ENCODE measurements around the gene DUSP28.

DUSP28 gene

GRCh38 chr2:240594511-240595380 is 34.6 kb downstream of the DUSP28 start:
- H3K4me3 ChIP-seq (ENCODE audit: low read length), result no peak overlapping the region
- no peaks in the 10 kb centered on the region for H3K27me3 ChIP-seq (ENCODE audit: control insufficient read depth, insufficient read depth, low read length)
- H3K4me2 ChIP-seq (ENCODE audit: low read length), result no peak overlapping the region
- H3K9ac ChIP-seq (ENCODE audit: low read depth, low read length), result no peak overlapping the region
- peaks cover 26% of the 10 kb centered on the region for H3K36me3 ChIP-seq (ENCODE audit: insufficient read depth, low read length)
- H3K9me3 ChIP-seq (replicated peaks; ENCODE audit: low read length), result no peaks in the 10 kb centered on the region
- no peaks in the 10 kb centered on the region for H3K4me1 ChIP-seq (ENCODE audit: control insufficient read depth, insufficient read depth, low read length)

- Histone ChIP-seq H3K4me1 (ENCODE audit: control insufficient read depth, insufficient read depth, low read length) (no peaks in the 10 kb centered on the region), H3K9ac (ENCODE audit: low read depth, low read length) (no peak overlapping the region), H3K27me3 (ENCODE audit: control insufficient read depth, insufficient read depth, low read length) (no peaks in the 10 kb centered on the region), H3K9me3 (replicated peaks; ENCODE audit: low read length) (no peaks in the 10 kb centered on the region), H3K36me3 (ENCODE audit: insufficient read depth, low read length) (peaks cover 18% of the 10 kb centered on the region), H3K4me2 (ENCODE audit: low read length) (no peak overlapping the region), H3K4me3 (ENCODE audit: low read length) (no peak overlapping the region)
Observed at GRCh38 chr2:240595381-240596079, 35.4 kb downstream of the DUSP28 start.

GRCh38 chr2:240596080-240596460 is 35.9 kb downstream of the DUSP28 start:
- H3K9me3 ChIP-seq (replicated peaks; ENCODE audit: low read length), result no peaks in the 10 kb centered on the region
- no peaks in the 10 kb centered on the region for H3K4me1 ChIP-seq (ENCODE audit: control insufficient read depth, insufficient read depth, low read length)
- peaks cover 16% of the 10 kb centered on the region for H3K36me3 ChIP-seq (ENCODE audit: insufficient read depth, low read length)
- no peak overlapping the region for H3K9ac ChIP-seq (ENCODE audit: low read depth, low read length)
- no peak overlapping the region for H3K4me3 ChIP-seq (ENCODE audit: low read length)
- H3K27me3 ChIP-seq (ENCODE audit: control insufficient read depth, insufficient read depth, low read length), result no peaks in the 10 kb centered on the region
- H3K4me2 ChIP-seq (ENCODE audit: low read length), result no peak overlapping the region

GRCh38 chr2:240596491-240596931 is 36.4 kb downstream of the DUSP28 start:
- no peaks in the 10 kb centered on the region for H3K27me3 ChIP-seq (ENCODE audit: control insufficient read depth, insufficient read depth, low read length)
- H3K4me2 ChIP-seq (ENCODE audit: low read length), result no peak overlapping the region
- no peak overlapping the region for H3K9ac ChIP-seq (ENCODE audit: low read depth, low read length)
- H3K36me3 ChIP-seq (ENCODE audit: insufficient read depth, low read length), result peaks cover 16% of the 10 kb centered on the region
- no peaks in the 10 kb centered on the region for H3K9me3 ChIP-seq (replicated peaks; ENCODE audit: low read length)
- no peaks in the 10 kb centered on the region for H3K4me1 ChIP-seq (ENCODE audit: control insufficient read depth, insufficient read depth, low read length)
- no peak overlapping the region for H3K4me3 ChIP-seq (ENCODE audit: low read length)

GRCh38 chr2:240597054-240597418 is 36.9 kb downstream of the DUSP28 start:
- Histone ChIP-seq H3K9me3 (replicated peaks; ENCODE audit: low read length) (no peaks in the 10 kb centered on the region), H3K4me2 (ENCODE audit: low read length) (no peak overlapping the region), H3K4me1 (ENCODE audit: control insufficient read depth, insufficient read depth, low read length) (no peaks in the 10 kb centered on the region), H3K36me3 (ENCODE audit: insufficient read depth, low read length) (peaks cover 12% of the 10 kb centered on the region), H3K4me3 (ENCODE audit: low read length) (no peak overlapping the region), H3K9ac (ENCODE audit: low read depth, low read length) (no peak overlapping the region), H3K27me3 (ENCODE audit: control insufficient read depth, insufficient read depth, low read length) (no peaks in the 10 kb centered on the region)

- Histone ChIP-seq H3K4me1 (ENCODE audit: control insufficient read depth, insufficient read depth, low read length) (no peaks in the 10 kb centered on the region), H3K9me3 (replicated peaks; ENCODE audit: low read length) (no peaks in the 10 kb centered on the region), H3K27me3 (ENCODE audit: control insufficient read depth, insufficient read depth, low read length) (no peaks in the 10 kb centered on the region), H3K9ac (ENCODE audit: low read depth, low read length) (no peak overlapping the region), H3K4me2 (ENCODE audit: low read length) (no peak overlapping the region), H3K36me3 (ENCODE audit: insufficient read depth, low read length) (peaks cover 9% of the 10 kb centered on the region), H3K4me3 (ENCODE audit: low read length) (no peak overlapping the region)
Observed at GRCh38 chr2:240597419-240598181, 37.4 kb downstream of the DUSP28 start.

GRCh38 chr2:240598311-240598911 is 38.3 kb downstream of the DUSP28 start:
- H3K9ac ChIP-seq (ENCODE audit: low read depth, low read length), result no peak overlapping the region
- no peaks in the 10 kb centered on the region for H3K9me3 ChIP-seq (replicated peaks; ENCODE audit: low read length)
- H3K27me3 ChIP-seq (ENCODE audit: control insufficient read depth, insufficient read depth, low read length), result no peaks in the 10 kb centered on the region
- H3K4me3 ChIP-seq (ENCODE audit: low read length), result no peak overlapping the region
- H3K4me2 ChIP-seq (ENCODE audit: low read length), result no peak overlapping the region
- H3K36me3 ChIP-seq (ENCODE audit: insufficient read depth, low read length), result peaks cover 9% of the 10 kb centered on the region
- H3K4me1 ChIP-seq (ENCODE audit: control insufficient read depth, insufficient read depth, low read length), result no peaks in the 10 kb centered on the region

GRCh38 chr2:240599141-240599583 is 39.0 kb downstream of the DUSP28 start:
- Histone ChIP-seq H3K4me2 (ENCODE audit: low read length) (no peak overlapping the region), H3K36me3 (ENCODE audit: insufficient read depth, low read length) (peaks cover 9% of the 10 kb centered on the region), H3K9me3 (replicated peaks; ENCODE audit: low read length) (no peaks in the 10 kb centered on the region)

GRCh38 chr2:240600451-240600961 is 40.3 kb downstream of the DUSP28 start:
- H3K36me3 ChIP-seq (ENCODE audit: insufficient read depth, low read length), result peaks cover under 1% of the 10 kb centered on the region

More at GRCh38 chr2:240599141-240599583, 39.0 kb downstream of the DUSP28 start:
- no peaks in the 10 kb centered on the region for H3K4me1 ChIP-seq (ENCODE audit: control insufficient read depth, insufficient read depth, low read length)
- no peak overlapping the region for H3K4me3 ChIP-seq (ENCODE audit: low read length)
- H3K27me3 ChIP-seq (ENCODE audit: control insufficient read depth, insufficient read depth, low read length), result no peaks in the 10 kb centered on the region
- no peak overlapping the region for H3K9ac ChIP-seq (ENCODE audit: low read depth, low read length)

GRCh38 chr2:240601061-240601830 is 41.1 kb downstream of the DUSP28 start:
- H3K9me3 ChIP-seq (replicated peaks; ENCODE audit: low read length), result no peaks in the 10 kb centered on the region
- no peak overlapping the region for H3K9ac ChIP-seq (ENCODE audit: low read depth, low read length)
- no peak overlapping the region for H3K4me2 ChIP-seq (ENCODE audit: low read length)
- no peaks in the 10 kb centered on the region for H3K27me3 ChIP-seq (ENCODE audit: control insufficient read depth, insufficient read depth, low read length)
- no peak overlapping the region for H3K4me3 ChIP-seq (ENCODE audit: low read length)
- no peaks in the 10 kb centered on the region for H3K4me1 ChIP-seq (ENCODE audit: control insufficient read depth, insufficient read depth, low read length)
- no peaks in the 10 kb centered on the region for H3K36me3 ChIP-seq (ENCODE audit: insufficient read depth, low read length)

More at GRCh38 chr2:240600451-240600961, 40.3 kb downstream of the DUSP28 start:
- Histone ChIP-seq H3K27me3 (ENCODE audit: control insufficient read depth, insufficient read depth, low read length) (no peaks in the 10 kb centered on the region), H3K4me1 (ENCODE audit: control insufficient read depth, insufficient read depth, low read length) (no peaks in the 10 kb centered on the region), H3K9me3 (replicated peaks; ENCODE audit: low read length) (no peaks in the 10 kb centered on the region), H3K4me2 (ENCODE audit: low read length) (no peak overlapping the region), H3K9ac (ENCODE audit: low read depth, low read length) (no peak overlapping the region), H3K4me3 (ENCODE audit: low read length) (no peak overlapping the region)
